Stomach smooth muscle (tissue), 2 donors: ENCODE results near the gene SCN7A.
"Not testable (repeated sequence)": the region's sequence is repeated elsewhere in the genome, so short reads cannot be mapped to it uniquely, and the experiment has no call there.

Experiments
- H3K27ac ChIP-seq: one replicate; pipeline ENCODE4 v1.7.0; 2013; ENCODE audit warnings: mild to moderate bottlenecking, low read length, inconsistent platforms
- H3K27me3 ChIP-seq, 2 donors: one replicate each; pipeline ENCODE4 v1.7.0; 2013; ENCODE audit warnings: low read length in 2 of 2; ENCODE audit not compliant: insufficient read depth in 2 of 2, control insufficient read depth in 1 of 2
- H3K36me3 ChIP-seq, 2 donors: one replicate each; pipeline ENCODE4 v1.7.0; 2013; ENCODE audit warnings: low read length in 2 of 2; ENCODE audit not compliant: control insufficient read depth in 2 of 2, insufficient read depth in 2 of 2
- H3K4me1 ChIP-seq: one replicate; pipeline ENCODE4 v1.7.0; 2013; ENCODE audit warnings: low read length; ENCODE audit not compliant: control insufficient read depth, insufficient read depth
- H3K4me3 ChIP-seq, 2 donors: one replicate each; pipeline ENCODE4 v1.7.0; 2013; ENCODE audit warnings: low read length in 2 of 2
- H3K9ac ChIP-seq, 2 donors: one replicate each; pipeline ENCODE4 v1.7.0; 2013; ENCODE audit warnings: low read length in 2 of 2, mild to moderate bottlenecking in 1 of 2
- H3K9me3 ChIP-seq, 2 donors: one replicate each; pipeline ENCODE4 v1.7.0; 2013; ENCODE audit warnings: low read length in 2 of 2; ENCODE audit not compliant: control insufficient read depth in 2 of 2
- donor health status: healthy.
- donor health status: Pancreatic carcinoma.

Gene SCN7A

GRCh38 chr2:166424841-166425240 is 69.2 kb downstream of the SCN7A start:
- no peak overlapping the region for H3K27ac ChIP-seq
- H3K4me1 ChIP-seq = no peaks in the 10 kb centered on the region
- H3K27me3 ChIP-seq = no peaks in the 10 kb centered on the region
- no peaks in the 10 kb centered on the region for H3K36me3 ChIP-seq
- no peak overlapping the region for H3K9ac ChIP-seq
- H3K9me3 ChIP-seq = no peaks in the 10 kb centered on the region
- no peak overlapping the region for H3K4me3 ChIP-seq

GRCh38 chr2:166419616-166419934 is 74.5 kb downstream of the SCN7A start:
- Histone ChIP-seq H3K9me3 (no peaks in the 10 kb centered on the region), H3K4me3 (no peak overlapping the region), H3K27ac (no peak overlapping the region), H3K27me3 (no peaks in the 10 kb centered on the region), H3K9ac (no peak overlapping the region), H3K4me1 (no peaks in the 10 kb centered on the region), H3K36me3 (no peaks in the 10 kb centered on the region)

GRCh38 chr2:166418853-166419615 is 75.0 kb downstream of the SCN7A start:
- Histone ChIP-seq H3K27me3 (no peaks in the 10 kb centered on the region), H3K27ac (no peak overlapping the region), H3K4me3 (no peak overlapping the region), H3K4me1 (no peaks in the 10 kb centered on the region), H3K9me3 (no peaks in the 10 kb centered on the region), H3K36me3 (no peaks in the 10 kb centered on the region), H3K9ac (no peak overlapping the region)

GRCh38 chr2:166417669-166418068 is 76.4 kb downstream of the SCN7A start:
- Histone ChIP-seq H3K27me3 (no peaks in the 10 kb centered on the region), H3K9ac (no peak overlapping the region), H3K4me3 (no peak overlapping the region), H3K4me1 (no peaks in the 10 kb centered on the region), H3K9me3 (no peaks in the 10 kb centered on the region), H3K36me3 (no peaks in the 10 kb centered on the region), H3K27ac (no peak overlapping the region)

- Histone ChIP-seq H3K27me3 (no peaks in the 10 kb centered on the region), H3K9me3 (no peaks in the 10 kb centered on the region), H3K36me3 (no peaks in the 10 kb centered on the region), H3K27ac (no peak overlapping the region), H3K4me3 (no peak overlapping the region), H3K4me1 (no peaks in the 10 kb centered on the region), H3K9ac (no peak overlapping the region)
These were observed 80.8 kb downstream of the SCN7A start for GRCh38 chr2:166413255-166413654.

GRCh38 chr2:166411473-166412230 is 82.4 kb downstream of the SCN7A start:
- Histone ChIP-seq H3K4me3 (no peak overlapping the region), H3K9me3 (no peaks in the 10 kb centered on the region), H3K27ac (no peak overlapping the region), H3K9ac (no peak overlapping the region), H3K36me3 (no peaks in the 10 kb centered on the region), H3K4me1 (no peaks in the 10 kb centered on the region), H3K27me3 (no peaks in the 10 kb centered on the region)

GRCh38 chr2:166410828-166411472 is 83.1 kb downstream of the SCN7A start:
- H3K9ac ChIP-seq = no peak overlapping the region
- no peaks in the 10 kb centered on the region for H3K4me1 ChIP-seq
- H3K36me3 ChIP-seq = no peaks in the 10 kb centered on the region
- no peaks in the 10 kb centered on the region for H3K27me3 ChIP-seq
- no peaks in the 10 kb centered on the region for H3K9me3 ChIP-seq
- H3K4me3 ChIP-seq = no peak overlapping the region
- H3K27ac ChIP-seq = no peak overlapping the region

GRCh38 chr2:166407746-166408145 is 86.3 kb downstream of the SCN7A start:
- H3K27me3 ChIP-seq, H3K27ac ChIP-seq, H3K9me3 ChIP-seq, H3K9ac ChIP-seq, H3K4me1 ChIP-seq, H3K4me3 ChIP-seq, H3K36me3 ChIP-seq: not testable (repeated sequence)

GRCh38 chr2:166406374-166406773 is 87.7 kb downstream of the SCN7A start:
- Histone ChIP-seq H3K27me3 (no peaks in the 10 kb centered on the region), H3K9me3 (no peaks in the 10 kb centered on the region), H3K4me3 (no peak overlapping the region)

GRCh38 chr2:166405569-166405926 is 88.5 kb downstream of the SCN7A start:
- Histone ChIP-seq H3K4me1 (no peaks in the 10 kb centered on the region), H3K27me3 (no peaks in the 10 kb centered on the region), H3K9me3 (no peaks in the 10 kb centered on the region), H3K4me3 (no peak overlapping the region), H3K27ac (no peak overlapping the region), H3K36me3 (no peaks in the 10 kb centered on the region), H3K9ac (no peak overlapping the region)

More at GRCh38 chr2:166406374-166406773, 87.7 kb downstream of the SCN7A start:
- Histone ChIP-seq H3K36me3 (no peaks in the 10 kb centered on the region), H3K27ac (no peak overlapping the region), H3K9ac (no peak overlapping the region), H3K4me1 (no peaks in the 10 kb centered on the region)
